Skeletal muscle tissue (tissue), 4 donors: ENCODE data around the gene CHN2. TPM values are rescaled to one million over a fixed set of nuclear protein-coding genes. Genes with fewer than 3 reads are reported as not detected.

ENCODE experiments used
- H3K27ac ChIP-seq: one replicate; pipeline ENCODE4 v1.7.0; 2013; ENCODE audit warnings: mild to moderate bottlenecking, low read depth, low read length, inconsistent platforms
- H3K27me3 ChIP-seq, 3 donors: one replicate each; pipeline ENCODE4 v1.7.0; 2013; ENCODE audit warnings: low read length in 3 of 3; ENCODE audit not compliant: control insufficient read depth in 3 of 3, insufficient read depth in 3 of 3
- H3K36me3 ChIP-seq, 3 donors: one replicate each; pipeline ENCODE4 v1.7.0; 2013; ENCODE audit warnings: low read length in 3 of 3; ENCODE audit not compliant: control insufficient read depth in 3 of 3, insufficient read depth in 3 of 3
- H3K4me1 ChIP-seq, 3 donors: one replicate each; pipeline ENCODE4 v1.7.0; 2013; ENCODE audit warnings: low read length in 3 of 3, mild to moderate bottlenecking in 3 of 3; ENCODE audit not compliant: control insufficient read depth in 3 of 3, insufficient read depth in 3 of 3
- H3K4me3 ChIP-seq, 3 donors: one replicate each; pipeline ENCODE4 v1.7.0; 2013; ENCODE audit warnings: low read length in 3 of 3
- H3K9ac ChIP-seq, 3 donors: one replicate each; pipeline ENCODE4 v1.7.0; 2013; ENCODE audit warnings: low read length in 3 of 3, mild to moderate bottlenecking in 3 of 3, moderate library complexity in 2 of 3, low read depth in 1 of 3
- H3K9me3 ChIP-seq, 3 donors: one replicate each; pipeline ENCODE4 v1.7.0; 2013; ENCODE audit warnings: low read length in 3 of 3; ENCODE audit not compliant: control insufficient read depth in 3 of 3
- total RNA-seq: library from RNA; depleted of rRNA; stranded (reverse); fragments of >200 nt; gene quantifications from one replicate; pipeline ENCODE4 v1.2.3, GENCODE V29; 2014
- donor health status: Osteomylitis.

The CHN2 gene
- total RNA-seq, 1 donor from 2014 or later, result 11.0 TPM

- no peak overlapping the region for H3K27ac ChIP-seq
- H3K9me3 ChIP-seq, result no peaks in the 10 kb centered on the region
- no peak overlapping the region for H3K4me3 ChIP-seq
- no peaks in the 10 kb centered on the region for H3K36me3 ChIP-seq
- peaks cover 2 to 4% (median 4%) of the 10 kb centered on the region in 3 donors for H3K4me1 ChIP-seq
- H3K27me3 ChIP-seq, result no peaks in the 10 kb centered on the region
- H3K9ac ChIP-seq, result no peak overlapping the region
Observed at GRCh38 chr7:29377718-29378117, 183.1 kb downstream of the CHN2 start.

- Histone ChIP-seq H3K36me3 (no peaks in the 10 kb centered on the region), H3K9ac (no peak overlapping the region), H3K4me1 (peaks cover 2 to 4% (median 4%) of the 10 kb centered on the region in 3 donors), H3K9me3 (no peaks in the 10 kb centered on the region), H3K27me3 (no peaks in the 10 kb centered on the region), H3K4me3 (no peak overlapping the region), H3K27ac (no peak overlapping the region)
Observed at GRCh38 chr7:29379551-29379950, 185.0 kb downstream of the CHN2 start.

GRCh38 chr7:29381206-29382094, 186.9 kb downstream of the CHN2 start:
- Histone ChIP-seq H3K27ac (no peak overlapping the region), H3K9ac (no peak overlapping the region), H3K4me1 (peaks cover 0 to under 1% (median 0%) of the 10 kb centered on the region in 3 donors), H3K27me3 (no peaks in the 10 kb centered on the region), H3K9me3 (no peaks in the 10 kb centered on the region), H3K36me3 (no peaks in the 10 kb centered on the region), H3K4me3 (no peak overlapping the region)

- H3K4me3 ChIP-seq, result no peak overlapping the region
- no peaks in the 10 kb centered on the region for H3K4me1 ChIP-seq
- no peak overlapping the region for H3K9ac ChIP-seq
- no peaks in the 10 kb centered on the region for H3K36me3 ChIP-seq
- no peaks in the 10 kb centered on the region for H3K27me3 ChIP-seq
- no peaks in the 10 kb centered on the region for H3K9me3 ChIP-seq
- no peak overlapping the region for H3K27ac ChIP-seq
Observed at GRCh38 chr7:29384277-29384676, 189.7 kb downstream of the CHN2 start.

GRCh38 chr7:29385214-29385814, 190.7 kb downstream of the CHN2 start:
- H3K4me1 ChIP-seq, result no peaks in the 10 kb centered on the region
- no peaks in the 10 kb centered on the region for H3K9me3 ChIP-seq
- no peak overlapping the region for H3K9ac ChIP-seq
- no peaks in the 10 kb centered on the region for H3K36me3 ChIP-seq
- H3K27me3 ChIP-seq, result no peaks in the 10 kb centered on the region
- H3K27ac ChIP-seq, result no peak overlapping the region
- no peak overlapping the region for H3K4me3 ChIP-seq

- H3K36me3 ChIP-seq, result no peaks in the 10 kb centered on the region
- H3K4me1 ChIP-seq, result no peaks in the 10 kb centered on the region
- H3K27me3 ChIP-seq, result no peaks in the 10 kb centered on the region
- H3K27ac ChIP-seq, result no peak overlapping the region
- no peaks in the 10 kb centered on the region for H3K9me3 ChIP-seq
- H3K9ac ChIP-seq, result no peak overlapping the region
- H3K4me3 ChIP-seq, result no peak overlapping the region
Observed at GRCh38 chr7:29386196-29386765, 191.7 kb downstream of the CHN2 start.

GRCh38 chr7:29391262-29391661, 196.7 kb downstream of the CHN2 start:
- no peak overlapping the region for H3K27ac ChIP-seq
- no peaks in the 10 kb centered on the region for H3K27me3 ChIP-seq
- H3K9me3 ChIP-seq, result no peaks in the 10 kb centered on the region
- no peaks in the 10 kb centered on the region for H3K36me3 ChIP-seq
- H3K4me3 ChIP-seq, result no peak overlapping the region
- no peak overlapping the region for H3K9ac ChIP-seq
- H3K4me1 ChIP-seq, result no peaks in the 10 kb centered on the region

GRCh38 chr7:29394321-29394720, 199.7 kb downstream of the CHN2 start:
- Histone ChIP-seq H3K27me3 (no peaks in the 10 kb centered on the region), H3K4me3 (no peak overlapping the region), H3K9ac (no peak overlapping the region), H3K9me3 (no peaks in the 10 kb centered on the region), H3K4me1 (no peaks in the 10 kb centered on the region), H3K36me3 (peaks cover 0 to 5% (median 0%) of the 10 kb centered on the region in 3 donors), H3K27ac (no peak overlapping the region)

GRCh38 chr7:29396563-29396962, 202.0 kb downstream of the CHN2 start:
- Histone ChIP-seq H3K4me1 (no peaks in the 10 kb centered on the region), H3K9ac (no peak overlapping the region)

GRCh38 chr7:29397398-29397797, 202.8 kb downstream of the CHN2 start:
- Histone ChIP-seq H3K9me3 (no peaks in the 10 kb centered on the region), H3K36me3 (peaks cover 0 to 10% (median 4%) of the 10 kb centered on the region in 3 donors), H3K4me3 (no peak overlapping the region), H3K27me3 (no peaks in the 10 kb centered on the region), H3K27ac (no peak overlapping the region), H3K4me1 (no peaks in the 10 kb centered on the region), H3K9ac (no peak overlapping the region)

More at GRCh38 chr7:29396563-29396962, 202.0 kb downstream of the CHN2 start:
- Histone ChIP-seq H3K9me3 (no peaks in the 10 kb centered on the region), H3K27me3 (no peaks in the 10 kb centered on the region), H3K27ac (no peak overlapping the region), H3K4me3 (no peak overlapping the region), H3K36me3 (peaks cover 0 to 10% (median 4%) of the 10 kb centered on the region in 3 donors)
